HG03095 (cell line): ENCODE data around the gene ZFP28.

Experiments
- ATAC-seq: cut with Tn5 transposase; IDR thresholded peaks from one replicate; pipeline ENCODE4 v1.9.1; 2021; ENCODE audit warnings: moderate library complexity; ENCODE audit not compliant: unreplicated experiment

The ZFP28 gene

GRCh38 chr19:56594783-56595547, 56.2 kb downstream of the ZFP28 start, which contains the start of gene ZNF71:
Gene ZNF71 (plus strand): TSS chr19:56595302. CDS start chr19:56601559, 6,257 bp downstream.
- ATAC-seq: peak; percentile 91

DNA sequence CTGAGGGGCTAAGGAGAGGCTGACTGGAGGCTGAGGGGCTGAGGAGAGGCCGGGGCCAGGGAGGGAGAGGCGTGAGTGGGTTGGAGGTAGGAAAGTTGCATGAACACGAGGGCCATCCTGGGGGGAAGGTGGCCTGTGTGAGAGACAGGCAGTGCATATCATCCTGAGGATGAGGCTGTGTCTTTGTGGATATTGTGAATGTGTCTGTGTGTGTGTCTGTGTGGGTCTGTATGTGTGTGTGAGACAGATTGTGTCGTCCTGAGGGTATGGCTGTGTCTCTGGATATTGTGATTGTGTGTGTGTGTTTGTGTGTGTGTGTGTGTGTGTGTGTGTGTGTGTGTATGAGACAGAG, 56.8 kb downstream of the ZFP28 start:
- no peak for ATAC-seq

DNA sequence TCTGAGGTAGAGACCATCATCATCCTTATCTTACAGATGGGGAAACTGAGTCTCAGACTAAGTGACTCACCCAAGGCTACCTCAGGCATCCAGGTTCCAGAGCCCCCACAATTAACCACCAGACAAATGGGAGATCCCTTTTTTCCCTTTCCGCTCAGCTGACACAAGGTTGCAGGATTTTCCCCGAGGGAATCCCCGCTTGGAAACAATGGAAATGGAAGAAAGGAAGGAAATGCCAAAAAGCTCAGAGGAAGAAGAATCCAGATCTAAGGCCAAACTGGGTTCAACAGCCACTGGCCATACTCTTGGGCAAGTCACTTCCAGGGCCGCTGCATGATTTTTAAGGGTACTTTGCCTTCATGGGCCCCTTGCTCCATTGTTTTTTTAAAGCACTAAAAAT, 57.9 kb downstream of the ZFP28 start:
- ATAC-seq: no peak

DNA sequence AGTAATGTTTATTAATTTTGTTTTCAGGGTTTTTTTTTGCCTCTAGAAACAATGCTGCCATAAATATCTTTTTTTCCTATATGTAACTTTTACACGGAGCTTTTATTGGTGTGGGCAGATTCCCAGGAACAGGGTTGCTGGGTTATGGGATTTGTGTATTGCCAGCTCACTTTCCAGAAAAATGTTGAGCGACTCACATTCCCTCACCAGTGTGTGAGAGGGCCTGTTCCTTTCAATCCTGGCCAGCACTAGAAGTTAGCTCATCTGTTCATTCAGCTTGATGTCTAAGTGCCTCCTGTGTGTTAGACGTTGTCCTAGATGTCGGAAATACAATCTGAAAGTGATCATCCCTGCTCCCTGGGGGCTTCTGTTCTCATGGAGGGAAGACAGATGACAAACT, 58.9 kb downstream of the ZFP28 start:
- no peak for ATAC-seq

DNA sequence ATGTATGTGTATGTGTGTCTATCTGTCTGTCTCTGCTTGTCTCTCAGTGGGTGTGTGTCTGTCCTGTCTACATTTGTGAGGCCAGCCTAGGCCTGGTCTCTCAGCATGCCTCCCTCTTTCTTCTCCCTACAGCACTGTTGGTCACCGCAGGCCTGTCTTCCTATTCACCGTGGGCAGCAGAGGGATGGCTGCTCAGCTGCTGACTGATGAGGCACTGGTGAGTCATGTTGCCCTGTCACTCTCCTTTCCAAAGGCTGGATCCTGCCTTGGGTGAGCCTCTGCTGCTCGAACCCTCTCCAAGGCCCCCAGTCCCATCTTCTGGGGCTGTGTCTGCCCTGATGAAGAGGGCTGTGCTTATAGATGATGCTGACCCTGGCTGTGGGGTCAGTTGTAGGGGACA, 62.6 kb downstream of the ZFP28 start:
- no peak for ATAC-seq

GRCh38 chr19:56603829-56604228, 65.1 kb downstream of the ZFP28 start:
- ATAC-seq: no peak
